IPS DF 4.7 (cell line): ENCODE results near the gene AMPD3.

Source experiments
- DNase-seq: peaks from one replicate; pipeline ENCODE4 v3.0.0-alpha.2; 2013; ENCODE audit warnings: low spot score; ENCODE audit errors: extremely low read depth

Gene AMPD3

DNA sequence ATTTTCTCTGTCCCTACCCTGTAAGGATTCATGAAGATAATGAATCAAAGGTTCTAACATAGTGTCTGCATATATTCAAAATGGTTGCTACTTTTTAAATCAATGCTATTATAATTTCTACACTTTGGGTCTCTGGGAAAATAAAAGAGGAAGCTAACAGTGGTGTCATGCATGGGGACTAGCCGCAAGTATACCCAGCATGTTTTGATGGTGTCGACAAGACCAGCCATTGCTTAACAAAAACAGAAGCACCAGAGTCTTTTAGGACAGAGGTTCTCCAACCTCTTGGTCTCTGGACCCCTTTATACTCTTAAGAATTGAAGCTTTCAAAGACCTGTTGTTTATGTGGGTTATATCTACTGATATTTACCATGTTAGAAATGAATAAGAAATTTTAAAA lies 48.2 kb downstream of the AMPD3 start:
- no peak for DNase-seq

DNA sequence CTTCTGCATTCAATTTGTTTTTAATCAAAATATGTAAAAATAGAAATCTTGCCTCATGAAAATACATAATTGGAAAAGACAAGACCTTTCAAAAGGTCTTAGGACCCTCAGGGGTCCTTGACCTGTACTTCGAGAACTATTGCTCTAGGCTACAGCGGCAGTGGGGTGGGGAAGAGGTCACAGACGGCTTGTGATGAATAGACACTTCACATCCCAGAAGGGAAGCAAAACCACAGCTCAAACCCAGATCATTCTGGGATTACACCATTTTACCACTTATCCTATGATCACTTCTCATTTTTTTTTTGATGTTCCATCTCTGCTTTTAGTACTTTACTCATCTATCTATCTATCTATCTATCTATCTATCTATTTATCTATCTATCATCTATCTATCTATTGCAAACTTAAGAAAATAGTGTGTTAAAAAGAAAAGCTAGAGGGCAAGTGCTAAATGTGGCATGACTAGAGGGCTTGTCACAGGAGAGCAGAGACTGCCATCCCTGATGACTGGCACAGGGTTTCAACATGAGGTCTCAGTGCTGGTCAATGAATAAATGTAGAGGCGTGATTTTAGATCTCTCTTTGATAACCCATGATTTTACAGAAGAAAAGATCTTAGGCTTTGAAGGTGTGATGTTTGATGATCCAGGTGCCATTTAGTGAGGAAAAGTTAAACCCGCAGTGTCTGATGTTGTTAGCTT lies 48.9 kb downstream of the AMPD3 start:
- no peak for DNase-seq

GRCh38 chr11:10504490-10504889 lies 49.4 kb downstream of the AMPD3 start:
- no peak for DNase-seq

GRCh38 chr11:10505278-10506007 lies 50.4 kb downstream of the AMPD3 start:
- DNase-seq, result no peak

GRCh38 chr11:10506008-10506370 lies 50.9 kb downstream of the AMPD3 start:
- no peak for DNase-seq

GRCh38 chr11:10511181-10511621 lies 56.1 kb downstream of the AMPD3 start:
- peak; percentile 49 for DNase-seq

- DNase-seq, result no peak
These were observed 59.1 kb downstream of the AMPD3 start for GRCh38 chr11:10514202-10514601.

GRCh38 chr11:10514709-10515108 lies 59.6 kb downstream of the AMPD3 start:
- no peak for DNase-seq

DNA sequence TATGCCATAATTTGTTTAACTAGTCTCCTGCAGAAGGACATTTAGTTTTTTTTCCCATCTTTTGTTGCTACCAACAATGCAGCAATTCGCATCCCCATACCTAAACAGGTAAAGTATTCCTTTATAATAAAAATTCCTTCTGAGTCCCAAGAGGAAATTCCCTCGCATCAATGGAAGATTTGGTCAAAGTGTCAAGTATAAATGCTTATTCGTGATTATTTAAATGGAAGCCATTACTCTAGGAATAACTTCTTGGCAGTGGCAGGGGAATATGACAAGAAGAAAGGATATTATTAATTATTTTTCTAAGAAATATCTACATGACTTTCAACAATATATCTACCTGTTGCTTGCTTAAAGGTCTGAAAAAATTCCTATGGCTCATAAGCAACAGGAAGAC lies 60.4 kb downstream of the AMPD3 start:
- DNase-seq, result no peak

- DNase-seq, result no peak
These were observed 63.1 kb downstream of the AMPD3 start for GRCh38 chr11:10518123-10518522.

GRCh38 chr11:10518891-10519290 lies 63.8 kb downstream of the AMPD3 start:
- DNase-seq, result no peak

GRCh38 chr11:10519630-10520029 lies 64.6 kb downstream of the AMPD3 start:
- no peak for DNase-seq

DNA sequence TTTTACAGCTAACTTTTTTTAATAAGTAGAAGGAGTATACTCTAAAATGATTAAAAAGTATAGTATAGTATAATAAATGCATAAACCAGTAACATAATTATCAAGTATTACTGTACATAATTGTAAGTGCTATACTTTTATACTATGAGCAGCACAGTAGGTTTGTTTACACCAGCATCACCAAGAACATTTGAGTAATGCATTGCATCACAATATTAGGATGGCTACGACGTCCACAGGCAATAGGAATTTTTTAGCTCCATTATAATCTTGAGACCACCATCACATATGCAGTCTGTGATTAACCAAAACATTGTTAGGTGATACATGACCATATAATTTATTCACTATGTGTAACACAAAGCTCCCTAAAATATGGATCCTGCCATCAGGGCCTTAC lies 65.5 kb downstream of the AMPD3 start:
- no peak for DNase-seq

DNA sequence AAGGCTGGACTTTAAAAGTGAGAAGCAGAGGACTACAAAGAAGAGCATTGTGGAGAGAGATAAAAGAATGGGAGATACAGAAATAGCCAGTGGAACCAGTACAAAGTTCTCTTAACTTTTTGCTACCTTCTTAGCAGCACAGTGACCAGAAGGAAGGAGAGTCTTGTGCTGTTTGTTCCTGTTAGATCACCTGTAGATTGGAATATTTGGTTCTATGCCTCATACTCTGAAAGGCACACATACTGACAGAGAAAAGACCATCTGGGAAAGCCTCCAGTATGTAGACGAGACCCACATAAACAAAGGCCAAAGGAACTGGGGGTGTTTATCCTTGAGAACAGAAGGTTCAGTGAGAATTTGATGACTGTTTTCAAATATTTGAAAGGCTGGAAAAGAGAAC lies 67.2 kb downstream of the AMPD3 start:
- DNase-seq, result no peak

DNA sequence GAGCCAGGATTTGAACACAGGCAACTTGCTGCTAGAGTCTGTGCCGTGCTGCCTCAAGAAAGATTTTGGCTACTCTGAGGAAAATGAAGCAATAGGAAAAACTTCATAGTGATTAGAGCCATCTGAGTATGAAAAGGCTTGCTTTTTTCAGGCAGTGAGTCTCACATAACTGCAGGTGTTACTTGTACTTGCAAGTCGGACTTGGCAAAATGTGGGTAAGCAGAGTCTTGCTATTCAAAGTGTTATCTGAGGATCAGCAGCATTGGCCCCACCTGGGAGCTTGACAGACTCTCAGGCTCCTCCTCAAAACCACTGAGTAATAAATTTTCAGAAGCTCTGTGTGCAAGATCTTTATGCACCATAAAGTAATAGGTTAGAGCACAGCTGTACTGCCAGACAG lies 67.9 kb downstream of the AMPD3 start:
- DNase-seq, result no peak

- no peak for DNase-seq
These were observed 69.4 kb downstream of the AMPD3 start for GRCh38 chr11:10524471-10524870.

GRCh38 chr11:10526974-10527918 lies 72.2 kb downstream of the AMPD3 start:
- DNase-seq, result no peak

- DNase-seq, result no peak
These were observed 73.1 kb downstream of the AMPD3 start for GRCh38 chr11:10528121-10528520.

DNA sequence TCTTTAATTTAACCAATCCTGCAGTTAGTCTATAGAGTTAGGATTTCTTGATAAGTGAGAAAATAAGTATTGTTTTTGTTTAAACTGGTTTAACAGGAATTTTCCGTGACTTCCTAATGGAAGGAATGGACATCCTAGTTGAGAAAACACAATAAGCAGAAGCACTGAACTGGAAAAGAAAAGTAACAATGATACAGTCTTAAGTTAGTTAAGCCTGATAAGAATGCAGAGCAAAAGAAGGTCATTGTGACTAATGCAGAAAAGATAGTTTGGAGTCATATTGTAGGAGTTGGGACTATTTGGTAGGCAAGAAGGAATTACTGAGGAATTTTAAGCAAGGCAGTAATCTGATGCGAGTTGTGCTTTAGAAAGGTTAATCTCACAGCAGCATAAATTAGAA lies 74.2 kb downstream of the AMPD3 start:
- no peak for DNase-seq

- DNase-seq, result no peak
These were observed 77.5 kb downstream of the AMPD3 start for GRCh38 chr11:10532526-10532925.

- DNase-seq, result no peak
These were observed 78.3 kb downstream of the AMPD3 start for GRCh38 chr11:10533323-10533722.

GRCh38 chr11:10534316-10534715 lies 79.3 kb downstream of the AMPD3 start:
- DNase-seq, result no peak
